Measurements from ENCODE around the gene C5orf58.

C5orf58 gene, protein sequence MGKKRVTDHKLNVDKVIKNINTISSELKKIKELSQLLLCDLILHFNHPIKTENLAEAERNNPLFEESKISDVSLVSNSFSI

DNA sequence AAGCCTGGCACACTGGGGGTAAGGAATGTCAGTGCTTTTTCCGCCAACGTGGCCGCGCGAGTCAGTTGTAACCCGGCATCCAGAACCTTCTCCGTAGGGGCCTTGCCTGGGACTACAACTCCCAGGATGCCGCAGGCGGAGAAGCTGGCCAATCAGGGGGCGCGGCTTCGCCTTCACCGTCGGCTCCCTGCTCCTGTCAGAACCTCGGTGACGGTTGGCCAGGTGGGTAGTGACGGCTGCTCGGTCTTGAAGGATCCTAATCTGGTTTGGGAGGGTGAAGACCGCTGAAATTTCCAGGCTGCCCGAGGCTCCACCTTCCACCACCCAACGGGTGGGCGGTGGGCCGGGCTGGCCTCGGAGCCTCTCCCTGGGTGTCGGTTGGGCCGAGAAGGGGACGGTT is at the start of gene C5orf58:
C5orf58 (plus strand) TSS at position 200 of the 400 bp plus-strand sequence. CDS start 1,992 bp downstream, outside the sequence.
- H3K27ac Mint-ChIP-seq, result no peak within 1 kb of the TSS
- no peaks in the 10 kb centered on the region for H3K27me3 Mint-ChIP-seq
- no peaks in the 10 kb centered on the region for H3K36me3 Mint-ChIP-seq (ENCODE audit: low read depth)
- H3K4me3 Mint-ChIP-seq, result no peak within 1 kb of the TSS
- H3K9me3 Mint-ChIP-seq, result no peaks in the 10 kb centered on the region
- H3K4me1 Mint-ChIP-seq (ENCODE audit: low read depth), result no peaks in the 10 kb centered on the region

DNA sequence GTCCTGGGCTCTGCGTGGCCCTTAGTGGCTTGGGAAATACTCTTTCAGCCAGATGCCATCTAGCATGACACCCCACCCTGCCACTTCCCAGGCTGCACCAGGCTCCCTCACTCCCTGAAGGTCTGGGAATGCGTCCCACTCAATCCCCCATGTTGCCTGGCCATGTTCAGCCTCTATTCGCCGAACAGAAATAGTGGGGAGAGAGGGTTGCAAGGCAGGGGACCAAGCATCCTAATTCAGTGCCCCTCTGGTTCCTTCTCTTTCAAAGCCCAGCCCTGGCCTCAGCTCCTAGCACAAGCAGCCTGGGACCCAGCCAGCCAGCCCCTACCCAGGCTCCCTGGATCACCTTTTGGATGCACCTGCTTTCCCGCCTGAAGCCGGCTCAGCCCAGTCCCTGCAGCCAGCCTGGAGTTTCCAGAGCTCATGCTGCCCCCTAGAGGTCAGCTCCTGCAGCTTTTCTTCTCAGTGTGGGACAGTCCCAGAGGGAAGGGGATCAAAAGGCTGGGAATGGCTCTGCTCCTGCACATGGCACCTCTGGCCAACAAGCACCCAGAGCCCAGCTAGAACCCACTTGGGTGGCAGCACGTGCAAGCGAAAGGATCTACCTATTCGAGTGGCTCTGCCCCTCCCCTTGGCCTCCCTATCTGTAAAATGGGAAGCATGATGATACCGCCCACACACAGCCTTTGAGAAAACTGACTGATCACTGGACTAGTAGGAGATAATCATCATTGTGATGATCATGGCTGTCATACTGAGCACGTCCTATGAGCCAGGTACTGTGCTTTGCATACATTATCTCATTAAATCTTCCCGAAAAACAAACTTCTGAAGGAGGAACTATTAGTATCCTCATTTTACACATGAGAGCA is 48.7 kb upstream of the C5orf58 start:
- Mint-ChIP-seq H3K36me3 (ENCODE audit: low read depth) (no peaks in the 10 kb centered on the region), H3K27me3 (no peaks in the 10 kb centered on the region), H3K9me3 (no peaks in the 10 kb centered on the region), H3K4me1 (ENCODE audit: low read depth) (no peaks in the 10 kb centered on the region), H3K27ac (no peak overlapping the region), H3K4me3 (no peak overlapping the region)

DNA sequence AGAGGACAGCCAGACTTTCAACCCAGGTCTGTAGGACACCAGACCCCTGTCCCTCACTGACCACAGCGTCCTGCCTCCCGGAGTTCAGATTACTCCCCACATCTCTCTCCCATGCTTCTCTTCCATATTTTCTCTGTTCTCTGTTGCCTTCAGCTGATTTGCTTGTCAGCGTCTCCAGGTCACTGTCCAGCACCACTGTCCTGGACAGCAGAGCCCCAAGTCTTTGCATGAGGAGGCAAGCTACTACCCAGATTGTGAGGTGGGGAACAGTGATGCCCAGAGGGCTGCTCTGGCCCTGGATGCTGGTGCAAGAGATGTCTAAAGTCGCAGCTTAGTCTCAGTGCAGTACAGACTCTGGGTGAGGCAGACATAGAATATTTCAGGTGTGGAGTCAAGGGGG is 48.0 kb upstream of the C5orf58 start:
- H3K9me3 Mint-ChIP-seq, result no peaks in the 10 kb centered on the region
- no peaks in the 10 kb centered on the region for H3K27me3 Mint-ChIP-seq
- no peak overlapping the region for H3K4me3 Mint-ChIP-seq
- no peaks in the 10 kb centered on the region for H3K36me3 Mint-ChIP-seq (ENCODE audit: low read depth)
- H3K27ac Mint-ChIP-seq, result no peak overlapping the region
- no peaks in the 10 kb centered on the region for H3K4me1 Mint-ChIP-seq (ENCODE audit: low read depth)

DNA sequence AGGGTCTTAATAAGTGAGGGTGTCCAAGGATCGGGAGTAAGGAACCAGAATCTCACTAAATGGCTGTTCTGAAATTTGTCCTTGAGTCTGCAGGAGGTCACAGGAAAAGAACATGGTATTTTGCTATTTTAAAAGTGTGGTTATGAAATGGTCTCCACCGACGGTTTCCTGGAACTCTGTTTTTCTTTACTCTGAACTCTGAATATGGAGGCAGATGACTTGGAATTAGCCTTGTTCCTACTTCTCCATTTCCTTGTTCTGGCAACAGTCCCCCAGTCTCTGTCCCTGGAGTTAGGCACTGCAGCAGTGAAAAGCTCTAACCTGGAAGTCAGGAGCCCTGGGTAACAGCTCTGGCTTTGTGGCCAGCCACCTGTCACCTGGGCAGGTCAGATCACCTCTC is 46.6 kb upstream of the C5orf58 start:
- H3K27me3 Mint-ChIP-seq, result peaks cover 3% of the 10 kb centered on the region
- H3K27ac Mint-ChIP-seq, result no peak overlapping the region
- H3K9me3 Mint-ChIP-seq, result no peaks in the 10 kb centered on the region
- H3K36me3 Mint-ChIP-seq (ENCODE audit: low read depth), result no peaks in the 10 kb centered on the region
- no peak overlapping the region for H3K4me3 Mint-ChIP-seq
- no peaks in the 10 kb centered on the region for H3K4me1 Mint-ChIP-seq (ENCODE audit: low read depth)

- H3K27ac Mint-ChIP-seq, result no peak overlapping the region
- no peak overlapping the region for H3K4me3 Mint-ChIP-seq
- no peaks in the 10 kb centered on the region for H3K4me1 Mint-ChIP-seq (ENCODE audit: low read depth)
- no peaks in the 10 kb centered on the region for H3K36me3 Mint-ChIP-seq (ENCODE audit: low read depth)
- peaks cover 3% of the 10 kb centered on the region for H3K27me3 Mint-ChIP-seq
- H3K9me3 Mint-ChIP-seq, result no peaks in the 10 kb centered on the region
Observed at GRCh38 chr5:170186856-170187255, 45.9 kb upstream of the C5orf58 start.

GRCh38 chr5:170190436-170191134 is 42.2 kb upstream of the C5orf58 start:
- H3K27ac Mint-ChIP-seq, result no peak overlapping the region
- H3K4me3 Mint-ChIP-seq, result no peak overlapping the region
- H3K9me3 Mint-ChIP-seq, result no peaks in the 10 kb centered on the region
- no peaks in the 10 kb centered on the region for H3K36me3 Mint-ChIP-seq (ENCODE audit: low read depth)
- no peaks in the 10 kb centered on the region for H3K4me1 Mint-ChIP-seq (ENCODE audit: low read depth)
- H3K27me3 Mint-ChIP-seq, result peaks cover 3% of the 10 kb centered on the region

- Mint-ChIP-seq H3K36me3 (ENCODE audit: low read depth) (no peaks in the 10 kb centered on the region), H3K4me3 (no peak overlapping the region), H3K4me1 (ENCODE audit: low read depth) (no peaks in the 10 kb centered on the region), H3K27me3 (peaks cover 3% of the 10 kb centered on the region), H3K9me3 (no peaks in the 10 kb centered on the region), H3K27ac (no peak overlapping the region)
Observed at GRCh38 chr5:170192829-170193228, 40.0 kb upstream of the C5orf58 start.

DNA sequence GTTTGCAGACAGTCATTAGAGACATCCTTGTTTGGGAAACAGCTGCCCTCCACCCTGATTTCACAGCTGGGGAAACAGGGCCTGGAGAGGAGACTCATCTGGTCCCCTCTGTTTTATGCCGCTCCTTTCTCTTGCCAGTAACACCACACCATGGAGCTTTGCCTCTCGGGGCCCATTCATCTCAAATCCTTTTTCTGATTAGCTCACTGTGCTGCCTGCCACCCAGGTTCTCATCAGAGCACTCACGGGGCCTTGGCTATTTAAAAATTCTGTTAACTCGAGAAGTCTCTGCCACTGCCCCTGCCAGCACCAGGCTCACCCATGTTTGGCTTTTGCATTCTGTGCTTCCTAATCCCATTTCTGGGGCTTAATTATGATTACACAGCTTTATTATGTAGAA is 36.8 kb upstream of the C5orf58 start:
- peaks cover 3% of the 10 kb centered on the region for H3K27me3 Mint-ChIP-seq
- H3K36me3 Mint-ChIP-seq (ENCODE audit: low read depth), result no peaks in the 10 kb centered on the region
- no peaks in the 10 kb centered on the region for H3K9me3 Mint-ChIP-seq
- H3K4me1 Mint-ChIP-seq (ENCODE audit: low read depth), result no peaks in the 10 kb centered on the region
- no peak overlapping the region for H3K4me3 Mint-ChIP-seq
- H3K27ac Mint-ChIP-seq, result no peak overlapping the region

DNA sequence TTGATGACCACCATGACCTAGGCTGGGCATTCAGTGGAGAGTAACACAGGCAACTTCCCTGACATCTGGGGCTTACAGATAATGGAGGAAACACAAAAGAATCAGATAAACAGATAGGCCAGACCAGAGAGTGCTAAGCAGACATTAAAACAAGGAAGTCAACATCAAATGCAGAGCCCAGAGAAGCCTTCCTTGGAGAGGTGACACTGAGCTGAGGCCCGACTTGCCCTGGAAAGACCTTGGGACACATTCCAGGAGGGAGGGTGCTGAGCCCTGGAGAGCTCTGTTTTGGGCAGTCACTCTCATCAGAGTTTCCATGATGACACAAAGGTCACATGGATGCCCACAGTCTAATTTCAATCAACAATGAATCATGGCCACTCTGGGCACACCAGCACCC is 31.9 kb upstream of the C5orf58 start:
- Mint-ChIP-seq H3K9me3 (no peaks in the 10 kb centered on the region), H3K27me3 (peaks cover 15% of the 10 kb centered on the region), H3K4me3 (no peak overlapping the region), H3K27ac (no peak overlapping the region), H3K4me1 (ENCODE audit: low read depth) (no peaks in the 10 kb centered on the region), H3K36me3 (ENCODE audit: low read depth) (no peaks in the 10 kb centered on the region)

GRCh38 chr5:170201311-170201710 is 31.5 kb upstream of the C5orf58 start:
- Mint-ChIP-seq H3K36me3 (ENCODE audit: low read depth) (no peaks in the 10 kb centered on the region), H3K9me3 (no peaks in the 10 kb centered on the region), H3K27ac (no peak overlapping the region), H3K4me1 (ENCODE audit: low read depth) (no peaks in the 10 kb centered on the region), H3K4me3 (no peak overlapping the region), H3K27me3 (peaks cover 18% of the 10 kb centered on the region)

DNA sequence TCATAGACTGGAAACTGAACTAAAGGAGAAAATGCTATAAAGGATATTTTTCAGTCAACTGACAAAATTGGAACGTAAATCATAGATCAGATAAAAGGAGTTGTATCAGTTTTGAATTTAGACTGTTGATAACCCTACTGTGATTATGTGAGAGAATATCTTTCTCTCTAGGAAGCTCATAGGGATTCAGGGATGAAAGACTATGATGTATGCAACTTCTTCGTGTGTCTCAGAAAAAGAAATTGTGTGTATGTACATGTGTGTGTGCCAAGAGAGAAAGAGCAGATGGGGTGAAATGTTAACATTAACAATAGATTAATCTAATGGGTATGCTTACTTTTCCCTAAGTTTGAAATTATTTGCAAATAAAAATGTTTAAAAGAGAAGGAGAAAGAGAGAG is 30.7 kb upstream of the C5orf58 start:
- no peaks in the 10 kb centered on the region for H3K9me3 Mint-ChIP-seq
- no peaks in the 10 kb centered on the region for H3K4me1 Mint-ChIP-seq (ENCODE audit: low read depth)
- no peak overlapping the region for H3K27ac Mint-ChIP-seq
- no peak overlapping the region for H3K4me3 Mint-ChIP-seq
- H3K27me3 Mint-ChIP-seq, result peaks cover 18% of the 10 kb centered on the region
- no peaks in the 10 kb centered on the region for H3K36me3 Mint-ChIP-seq (ENCODE audit: low read depth)

GRCh38 chr5:170204202-170204601 is 28.6 kb upstream of the C5orf58 start:
- Mint-ChIP-seq H3K4me1 (ENCODE audit: low read depth) (no peaks in the 10 kb centered on the region), H3K9me3 (no peaks in the 10 kb centered on the region), H3K27ac (no peak overlapping the region), H3K27me3 (peaks cover 22% of the 10 kb centered on the region), H3K36me3 (ENCODE audit: low read depth) (no peaks in the 10 kb centered on the region), H3K4me3 (no peak overlapping the region)

GRCh38 chr5:170206216-170206615 is 26.6 kb upstream of the C5orf58 start:
- Mint-ChIP-seq H3K27ac (no peak overlapping the region), H3K36me3 (ENCODE audit: low read depth) (no peaks in the 10 kb centered on the region), H3K9me3 (no peaks in the 10 kb centered on the region), H3K4me1 (ENCODE audit: low read depth) (no peaks in the 10 kb centered on the region), H3K4me3 (no peak overlapping the region), H3K27me3 (peaks cover 30% of the 10 kb centered on the region)

DNA sequence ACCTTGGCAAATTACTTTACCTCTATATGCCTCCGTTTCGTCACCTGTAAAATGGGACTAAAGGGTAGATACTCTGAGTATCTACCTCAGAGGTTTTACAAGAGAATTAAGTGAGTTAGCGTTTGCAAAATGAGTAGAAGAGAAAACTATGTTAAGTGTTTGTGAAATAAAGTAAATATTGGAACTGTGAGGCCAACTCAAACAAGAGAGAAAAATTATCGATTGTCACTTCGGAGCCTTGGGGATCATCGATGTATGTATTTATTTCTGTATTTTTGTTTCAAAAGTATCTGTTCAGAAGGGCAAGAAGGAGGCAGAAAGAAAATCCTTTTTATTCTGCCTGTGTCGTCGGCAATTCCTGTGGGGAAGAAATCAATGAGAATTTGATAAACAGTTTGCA is 25.8 kb upstream of the C5orf58 start:
- H3K9me3 Mint-ChIP-seq, result no peaks in the 10 kb centered on the region
- H3K27me3 Mint-ChIP-seq, result peaks cover 30% of the 10 kb centered on the region
- no peaks in the 10 kb centered on the region for H3K36me3 Mint-ChIP-seq (ENCODE audit: low read depth)
- H3K27ac Mint-ChIP-seq, result no peak overlapping the region
- H3K4me3 Mint-ChIP-seq, result no peak overlapping the region
- H3K4me1 Mint-ChIP-seq (ENCODE audit: low read depth), result no peaks in the 10 kb centered on the region

- no peak overlapping the region for H3K4me3 Mint-ChIP-seq
- no peaks in the 10 kb centered on the region for H3K36me3 Mint-ChIP-seq (ENCODE audit: low read depth)
- no peak overlapping the region for H3K27ac Mint-ChIP-seq
- no peaks in the 10 kb centered on the region for H3K9me3 Mint-ChIP-seq
- no peaks in the 10 kb centered on the region for H3K4me1 Mint-ChIP-seq (ENCODE audit: low read depth)
- H3K27me3 Mint-ChIP-seq, result peaks cover 18% of the 10 kb centered on the region
Observed at GRCh38 chr5:170211575-170212334, 21.0 kb upstream of the C5orf58 start.

Measured in stimulated activated naive CD8-positive, alpha-beta T cell treated with anti-CD3 and anti-CD28 coated beads, Interleukin-15, Interleukin-2, amounts not matched to agents 100 ng/mL and 50 ng/mL, for 24 hours (primary cell).